NCI-H460 (cell line): ENCODE data around the gene OR8K1. TPM values are rescaled to one million over a fixed set of nuclear protein-coding genes. Genes with fewer than 3 reads are reported as not detected.

Experiments
- DNase-seq: peaks from one replicate; pipeline ENCODE4 v3.0.0-alpha.2; 2016; ENCODE audit warnings: low read depth; ENCODE audit errors: extremely low read depth
- polyA plus RNA-seq: library from polyadenylated mRNA; depleted of rRNA; stranded (reverse); fragments of >200 nt; gene quantifications from 2 replicates; pipeline ENCODE4 v1.2.3, GENCODE V29; 2014; cell fraction: nucleus; rRNA removed
- total RNA-seq: library from RNA; depleted of rRNA; stranded (reverse); fragments of >200 nt; shearing (Covaris generic); gene quantifications from 2 replicates; pipeline ENCODE4 v1.2.3, GENCODE V29; 2014; rRNA removed

OR8K1 gene
- not detected in 2 replicates for total RNA-seq
- not detected in 2 replicates for polyA plus RNA-seq

- no peak for DNase-seq
Observed at GRCh38 chr11:56345739-56346138, at the start of gene OR8K1. Gene OR8K1 (plus strand): TSS chr11:56346039. CDS start chr11:56346039, 0 bp downstream.

DNA sequence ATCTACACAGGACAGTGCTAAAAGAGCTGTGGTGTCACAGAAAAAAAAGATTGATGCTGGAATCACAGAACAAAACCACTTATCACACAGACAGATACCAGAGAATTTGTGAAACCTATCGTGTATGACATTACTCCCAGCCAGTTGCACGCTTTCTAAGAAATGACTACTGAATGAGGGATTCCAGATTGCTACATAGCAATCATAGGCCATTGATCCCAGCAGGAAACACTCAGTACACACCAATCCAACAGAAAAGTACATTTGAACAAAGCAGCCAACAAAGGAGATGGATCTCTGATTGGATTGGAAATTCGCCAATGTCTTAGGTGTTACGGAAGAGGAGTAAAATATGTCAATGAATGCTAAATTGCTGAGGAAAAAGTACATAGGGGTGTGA, 48.9 kb upstream of the OR8K1 start:
- no peak for DNase-seq

DNA sequence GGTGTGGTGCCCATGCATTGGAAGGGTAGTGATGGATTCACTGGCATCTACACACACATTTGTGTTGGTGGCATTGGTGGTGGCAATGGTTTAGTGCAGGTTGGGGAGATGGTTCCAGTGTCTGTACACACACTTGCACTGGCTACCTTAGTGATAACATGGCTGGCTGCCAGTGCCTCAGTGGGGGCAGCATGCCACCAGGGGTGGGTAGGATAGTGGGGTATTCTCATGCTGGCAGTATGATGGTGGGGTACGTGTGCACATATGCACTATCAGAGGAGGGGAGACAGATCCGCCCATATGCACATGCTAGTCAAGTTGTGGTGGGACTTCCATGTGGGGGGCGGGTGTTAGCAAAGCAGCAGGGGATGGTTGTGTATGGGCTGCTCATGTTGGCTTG, 38.0 kb upstream of the OR8K1 start:
- DNase-seq, result no peak

DNA sequence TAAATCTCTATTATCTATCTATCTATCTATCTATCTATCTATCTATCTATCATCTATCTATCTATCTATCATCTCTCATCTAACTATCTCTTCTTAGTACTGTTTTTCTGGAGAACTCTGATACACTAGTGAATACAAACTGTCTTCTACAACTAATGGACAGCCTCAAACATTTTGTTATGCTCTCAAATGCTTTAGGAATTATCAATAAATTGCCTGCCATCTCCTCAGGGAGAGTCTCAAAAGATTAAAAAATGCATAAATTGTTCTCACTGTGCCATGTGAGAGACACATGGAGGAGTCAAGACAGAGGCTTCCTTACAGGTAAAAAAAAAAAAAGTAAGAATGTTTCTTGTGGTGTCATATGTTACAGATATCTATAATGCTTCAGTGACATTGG, 31.0 kb upstream of the OR8K1 start, which contains the start of gene OR8K3:
TSS of gene OR8K3 (plus strand) at position 301 of the 400 bp plus-strand sequence. CDS start 3,163 bp downstream, outside the sequence.
- DNase-seq, result no peak

DNA sequence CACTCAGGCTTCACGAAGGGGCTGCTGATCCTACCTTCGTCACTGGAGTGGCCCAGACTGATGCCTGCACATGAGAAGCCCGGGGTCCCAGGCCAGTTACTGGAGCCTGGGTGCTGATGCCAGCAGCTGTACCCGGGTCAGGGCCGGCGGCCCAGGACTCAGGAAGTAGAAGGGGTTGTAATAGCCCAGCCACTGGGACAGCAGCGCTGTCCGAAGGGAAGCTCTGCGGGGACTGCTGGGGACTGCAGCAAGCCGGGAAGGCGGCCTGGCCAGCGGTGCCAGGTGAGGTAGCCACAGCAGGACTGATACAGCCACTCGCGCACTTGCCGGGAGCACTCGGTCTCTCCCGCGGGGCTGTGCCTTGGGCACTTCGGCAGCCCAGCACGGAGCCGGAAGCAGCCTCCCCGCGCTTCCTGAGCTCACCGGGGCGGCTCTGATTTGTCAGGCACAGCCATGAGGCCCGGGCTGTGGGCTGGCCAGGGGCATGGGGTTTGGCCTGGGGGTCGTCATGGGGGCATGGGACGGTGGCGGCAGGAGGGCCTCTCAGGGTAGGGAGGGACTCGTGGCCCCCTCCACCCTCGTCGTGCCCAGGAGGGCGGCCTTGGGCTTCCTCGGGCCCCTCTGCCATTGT, 13.9 kb upstream of the OR8K1 start:
- no peak for DNase-seq

GRCh38 chr11:56333156-56333555, 12.7 kb upstream of the OR8K1 start:
- DNase-seq, result no peak

- no peak for DNase-seq
Observed at GRCh38 chr11:56340289-56340688, 5.5 kb upstream of the OR8K1 start.

- no peak for DNase-seq
Observed at GRCh38 chr11:56353991-56354390, 8.2 kb downstream of the OR8K1 start, which contains the start of gene OR8J1. Gene OR8J1 (plus strand): TSS chr11:56354291. CDS start chr11:56360247, 5,956 bp downstream.

DNA sequence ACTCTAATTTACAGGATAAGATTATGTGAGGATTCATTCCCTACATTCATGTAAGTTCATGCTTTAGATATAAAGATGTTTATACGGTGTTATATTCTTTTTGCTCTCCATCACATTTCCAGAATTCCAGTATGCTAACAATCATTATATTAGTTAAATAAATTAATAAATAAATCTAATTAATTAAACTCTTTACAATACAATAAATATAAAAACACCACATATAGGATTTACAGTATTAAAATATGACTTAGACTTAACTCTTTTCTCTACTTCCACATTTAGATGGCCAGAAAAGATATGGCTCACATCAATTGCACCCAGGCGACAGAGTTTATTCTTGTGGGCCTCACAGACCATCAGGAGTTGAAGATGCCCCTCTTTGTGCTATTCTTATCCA, 29.5 kb downstream of the OR8K1 start, which contains the start of gene OR8U1:
TSS of gene OR8U1 (plus strand) at position 301 of the 400 bp plus-strand sequence. CDS start at position 301, 0 bp downstream.
- DNase-seq, result no peak

- no peak for DNase-seq
Observed at GRCh38 chr11:56380120-56380519, 34.3 kb downstream of the OR8K1 start.

DNA sequence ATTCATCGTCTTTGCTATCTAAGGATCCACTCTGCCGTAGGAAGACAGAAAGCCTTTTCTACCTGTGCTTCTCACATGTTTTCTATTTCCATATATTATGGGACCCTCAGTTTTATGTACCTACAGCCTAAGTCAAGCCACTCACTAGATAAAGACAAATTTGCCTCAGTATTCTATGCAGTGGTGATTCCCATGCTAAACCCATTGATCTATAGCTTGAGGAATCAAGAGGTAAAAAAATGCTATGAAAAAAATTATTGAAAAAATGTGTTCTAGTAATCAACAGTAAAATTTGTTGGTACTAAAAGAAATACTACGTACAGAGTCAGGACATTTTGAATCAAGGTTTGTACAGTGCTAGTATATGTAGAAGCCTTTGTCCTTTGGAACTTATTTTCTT, 48.5 kb downstream of the OR8K1 start:
- no peak for DNase-seq

DNA sequence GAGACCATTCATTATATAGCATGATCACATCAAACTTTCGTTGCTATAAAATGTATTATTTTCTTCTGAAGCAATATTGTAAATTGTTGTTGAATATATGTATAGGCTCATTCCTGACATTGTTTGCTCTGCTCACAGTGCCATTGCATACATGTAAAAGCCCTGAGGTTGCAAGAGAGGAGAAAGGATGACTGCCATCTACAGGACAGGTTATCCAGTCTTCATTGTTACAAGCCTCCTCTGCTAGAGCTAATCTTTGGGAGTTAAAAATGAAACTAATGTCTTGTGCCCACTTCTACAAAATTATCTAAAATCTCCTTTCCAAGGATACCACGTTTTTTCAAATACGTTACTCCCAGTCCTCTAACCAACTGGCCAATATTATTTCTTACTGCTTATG, 50.2 kb downstream of the OR8K1 start:
- no peak for DNase-seq

Other genes starting within 250 kb of the OR8K1 start
- gene OR8H2, start 242.4 kb upstream of the OR8K1 start, total RNA-seq, result not detected in 2 replicates
- not detected in 2 replicates for gene OR8H3, start 223.7 kb upstream of the OR8K1 start, total RNA-seq
- gene OR8J3, start 205.8 kb upstream of the OR8K1 start, total RNA-seq, result not detected in 2 replicates
- gene OR8K5, start 185.7 kb upstream of the OR8K1 start, total RNA-seq, result not detected in 2 replicates
- gene OR5J2, start 169.4 kb upstream of the OR8K1 start, total RNA-seq, result not detected in 2 replicates
- not detected in 2 replicates for gene OR5T2, start 111.8 kb upstream of the OR8K1 start, total RNA-seq
- gene OR5T3, start 93.8 kb upstream of the OR8K1 start, total RNA-seq, result not detected in 2 replicates
- not detected in 2 replicates for gene OR5T1, start 71.9 kb upstream of the OR8K1 start, total RNA-seq
- gene OR8H1, start 53.8 kb upstream of the OR8K1 start, total RNA-seq, result not detected in 2 replicates
- not detected in 2 replicates for gene OR8K3, start 30.9 kb upstream of the OR8K1 start, total RNA-seq
- not detected in 2 replicates for gene OR8J1, start 8.3 kb downstream of the OR8K1 start, total RNA-seq
- not detected in 2 replicates for gene OR8U1, start 29.6 kb downstream of the OR8K1 start, total RNA-seq
- not detected in 2 replicates for gene OR5AL1, start 66.7 kb downstream of the OR8K1 start, total RNA-seq
- not detected in 2 replicates for gene OR5M3, start 127.3 kb downstream of the OR8K1 start, total RNA-seq
- gene OR5M8, start 145.3 kb downstream of the OR8K1 start, total RNA-seq, result not detected in 2 replicates
- not detected in 2 replicates for gene OR5M11, start 197.2 kb downstream of the OR8K1 start, total RNA-seq
- not detected in 2 replicates for gene OR5M10, start 231.7 kb downstream of the OR8K1 start, total RNA-seq